Uterus (tissue), 2 donors: ENCODE results near the gene PEX5L.

ENCODE experiments used
- POLR2A ChIP-seq, 2 donors: fragments of 450-650 bp; IDR thresholded peaks; one replicate each; pipeline ENCODE4 v1.6.1; 2016; ENCODE audit warnings: antibody characterized with exemption in 2 of 2, mild to moderate bottlenecking in 1 of 2, moderate library complexity in 1 of 2
- TF ChIP-seq, protein P1 (sequence below), 4 experiments: fragments of 200-600 bp in 2 of 4; fragments of 450-650 bp in 2 of 4; sonication (generic) in 2 of 4; IDR thresholded peaks; one replicate each; pipeline ENCODE4 v1.5.1; 2016 to 2019; ENCODE audit warnings: antibody characterized with exemption in 4 of 4, mild to moderate bottlenecking in 2 of 4, moderate library complexity in 1 of 4

DNA sequence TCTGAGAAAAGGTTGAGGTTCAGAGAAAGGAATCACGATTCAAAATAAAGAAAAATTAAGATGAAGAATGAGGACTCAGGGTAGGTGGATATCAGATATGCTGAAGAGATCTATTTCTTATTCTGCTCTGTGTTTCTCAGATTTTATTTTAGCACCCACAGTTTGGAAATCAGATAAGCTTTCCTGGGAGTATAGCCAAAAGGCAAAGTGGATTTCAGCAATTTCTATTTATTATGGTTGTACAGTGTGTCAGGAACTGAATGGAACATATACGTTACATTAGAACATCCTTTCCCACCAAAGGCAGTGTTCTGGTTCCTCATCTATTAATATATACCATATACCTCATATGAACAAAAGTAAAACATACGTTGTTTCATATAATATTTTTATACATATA, 18.9 kb downstream of the PEX5L start:
- TF ChIP-seq, protein P1, sequence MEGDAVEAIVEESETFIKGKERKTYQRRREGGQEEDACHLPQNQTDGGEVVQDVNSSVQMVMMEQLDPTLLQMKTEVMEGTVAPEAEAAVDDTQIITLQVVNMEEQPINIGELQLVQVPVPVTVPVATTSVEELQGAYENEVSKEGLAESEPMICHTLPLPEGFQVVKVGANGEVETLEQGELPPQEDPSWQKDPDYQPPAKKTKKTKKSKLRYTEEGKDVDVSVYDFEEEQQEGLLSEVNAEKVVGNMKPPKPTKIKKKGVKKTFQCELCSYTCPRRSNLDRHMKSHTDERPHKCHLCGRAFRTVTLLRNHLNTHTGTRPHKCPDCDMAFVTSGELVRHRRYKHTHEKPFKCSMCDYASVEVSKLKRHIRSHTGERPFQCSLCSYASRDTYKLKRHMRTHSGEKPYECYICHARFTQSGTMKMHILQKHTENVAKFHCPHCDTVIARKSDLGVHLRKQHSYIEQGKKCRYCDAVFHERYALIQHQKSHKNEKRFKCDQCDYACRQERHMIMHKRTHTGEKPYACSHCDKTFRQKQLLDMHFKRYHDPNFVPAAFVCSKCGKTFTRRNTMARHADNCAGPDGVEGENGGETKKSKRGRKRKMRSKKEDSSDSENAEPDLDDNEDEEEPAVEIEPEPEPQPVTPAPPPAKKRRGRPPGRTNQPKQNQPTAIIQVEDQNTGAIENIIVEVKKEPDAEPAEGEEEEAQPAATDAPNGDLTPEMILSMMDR (IDR thresholded peaks at IDR 0.05) = no peak
- no peak for TF ChIP-seq POLR2A (IDR thresholded peaks at IDR 0.05)
